Prostate gland (tissue), 2 donors: ENCODE measurements around the gene KANK4. TPM values are rescaled to one million over a fixed set of nuclear protein-coding genes. Genes with fewer than 3 reads are reported as not detected.

Source experiments
- DNase-seq: peaks from one replicate; pipeline ENCODE4 v3.0.0-alpha.2; 2019; ENCODE audit warnings: low spot score
- H3K27ac ChIP-seq, 2 donors: fragments of 200-600 bp; sonication (generic); 2 replicates each; pipeline ENCODE4 v1.5.1; 2017 to 2019
- H3K27me3 ChIP-seq: fragments of 200-600 bp; sonication (generic); replicated peaks from 2 replicates; pipeline ENCODE4 v1.5.1; 2019; ENCODE audit not compliant: insufficient read depth
- H3K36me3 ChIP-seq, 2 donors: fragments of 200-600 bp; sonication (generic); 1 replicate in 1 of 2; 2 replicates in 1 of 2; pipeline versions ENCODE4 v1.5.1 to v1.8.1; 2017 to 2019
- H3K4me1 ChIP-seq: fragments of 200-600 bp; sonication (generic); replicated peaks from 2 replicates; pipeline ENCODE4 v1.5.1; 2019
- H3K4me3 ChIP-seq, 2 donors: fragments of 200-600 bp; sonication (generic); 2 replicates each; pipeline ENCODE4 v1.5.1; 2017 to 2019
- H3K9me3 ChIP-seq: fragments of 200-600 bp; sonication (generic); 2 replicates; pipeline ENCODE4 v1.5.1; 2017
- POLR2A ChIP-seq: fragments of 450-650 bp; IDR thresholded peaks from one replicate; pipeline ENCODE4 v1.6.1; 2016; ENCODE audit warnings: antibody characterized with exemption, mild to moderate bottlenecking
- POLR2AphosphoS5 ChIP-seq: sonication (generic); formaldehyde crosslinking; IDR thresholded peaks from one replicate; pipeline ENCODE4 v1.6.1; 2017; ENCODE audit warnings: antibody characterized with exemption
- WGBS: methylation state at CpG from one replicate; pipeline ENCODE4 v1.1.5; 2018; 5-methylcytosine and 5-hydroxymethylcytosine counted together
- intact Hi-C: fragments of 100-400 bp; cut with DNase I; formaldehyde crosslinking; loops from one replicate; pipeline ENCODE4 v1.14.2; 2022
- small RNA-seq, 2 donors: library from RNA; depleted of rRNA; stranded (forward); fragments of <200 nt; gene quantifications; one replicate each; pipeline ENCODE3, GENCODE V24; 2016
- total RNA-seq, 2 donors: library from RNA; depleted of rRNA; stranded (reverse); fragments of >200 nt; gene quantifications; one replicate each; pipeline ENCODE4 v1.1.0, GENCODE V29; 2016
- TF ChIP-seq, protein P1 (sequence below), 4 experiments: fragments of 200-600 bp in 2 of 4; fragments of 450-650 bp in 2 of 4; sonication (generic) in 2 of 4; IDR thresholded peaks; 1 replicate in 3 of 4; 2 replicates in 1 of 4; pipeline ENCODE4 v1.5.1; 2016 to 2019; ENCODE audit warnings: antibody characterized with exemption in 4 of 4, mild to moderate bottlenecking in 2 of 4, moderate library complexity in 2 of 4

KANK4 gene
- total RNA-seq, 2 donors from 2014 or later, result 6.1 to 6.8 TPM

DNA sequence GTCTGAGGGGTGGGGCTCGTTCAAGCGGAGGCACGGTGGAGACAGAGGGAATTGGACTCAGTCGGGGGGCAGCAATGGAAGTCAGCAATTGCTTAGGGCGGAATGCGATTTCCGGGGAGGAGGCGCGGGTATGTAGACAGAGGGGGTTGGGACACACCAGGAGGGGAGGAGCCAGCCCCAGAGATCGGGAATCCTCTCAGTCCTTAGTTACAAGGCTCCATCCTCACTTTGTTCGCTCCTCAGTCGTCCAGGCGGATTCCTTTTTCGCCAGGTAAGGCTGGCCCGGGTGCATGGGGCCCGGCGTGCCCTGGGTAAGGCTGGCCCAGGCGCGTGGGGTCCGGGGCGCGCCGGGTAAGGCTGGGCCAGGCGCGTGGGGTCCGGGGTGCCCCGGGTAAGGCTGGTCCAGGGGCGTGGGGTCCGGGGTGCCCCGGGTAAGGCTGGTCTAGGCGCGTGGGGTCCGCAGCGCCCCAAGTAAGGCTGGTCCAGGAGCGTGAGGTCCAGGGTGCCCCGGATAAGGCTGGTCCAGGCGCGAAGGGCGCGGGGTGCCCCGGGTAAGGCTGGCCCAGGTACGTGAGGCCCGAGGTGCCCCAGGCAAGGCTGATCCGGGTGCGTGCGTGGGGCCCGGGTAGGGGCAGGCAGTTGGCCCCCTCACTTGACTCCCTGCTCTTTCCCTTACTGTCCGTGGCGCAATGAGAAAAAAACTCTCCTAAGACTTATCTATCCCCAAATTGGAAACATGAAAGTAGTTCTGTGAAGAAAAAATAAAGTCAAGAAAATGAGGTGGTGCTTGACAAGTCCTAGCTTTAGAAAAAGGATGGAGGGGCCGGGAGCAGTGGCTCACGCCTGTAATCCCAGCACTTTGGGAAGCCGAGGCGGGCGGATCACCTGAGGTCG lies 124.3 kb downstream of the KANK4 start, which contains the start of gene L1TD1:
Gene L1TD1, plus strand, starts transcription at position 199 of the 894 bp plus-strand sequence. CDS start 11,780 bp downstream, outside the sequence.
- TF ChIP-seq POLR2AphosphoS5 (no peak), POLR2A (no peak)
- TF ChIP-seq, protein P1, sequence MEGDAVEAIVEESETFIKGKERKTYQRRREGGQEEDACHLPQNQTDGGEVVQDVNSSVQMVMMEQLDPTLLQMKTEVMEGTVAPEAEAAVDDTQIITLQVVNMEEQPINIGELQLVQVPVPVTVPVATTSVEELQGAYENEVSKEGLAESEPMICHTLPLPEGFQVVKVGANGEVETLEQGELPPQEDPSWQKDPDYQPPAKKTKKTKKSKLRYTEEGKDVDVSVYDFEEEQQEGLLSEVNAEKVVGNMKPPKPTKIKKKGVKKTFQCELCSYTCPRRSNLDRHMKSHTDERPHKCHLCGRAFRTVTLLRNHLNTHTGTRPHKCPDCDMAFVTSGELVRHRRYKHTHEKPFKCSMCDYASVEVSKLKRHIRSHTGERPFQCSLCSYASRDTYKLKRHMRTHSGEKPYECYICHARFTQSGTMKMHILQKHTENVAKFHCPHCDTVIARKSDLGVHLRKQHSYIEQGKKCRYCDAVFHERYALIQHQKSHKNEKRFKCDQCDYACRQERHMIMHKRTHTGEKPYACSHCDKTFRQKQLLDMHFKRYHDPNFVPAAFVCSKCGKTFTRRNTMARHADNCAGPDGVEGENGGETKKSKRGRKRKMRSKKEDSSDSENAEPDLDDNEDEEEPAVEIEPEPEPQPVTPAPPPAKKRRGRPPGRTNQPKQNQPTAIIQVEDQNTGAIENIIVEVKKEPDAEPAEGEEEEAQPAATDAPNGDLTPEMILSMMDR (IDR thresholded peaks at IDR 0.05), result no peak
- intact Hi-C loops, result no loop called here
- no peaks in the 10 kb centered on the region for H3K4me1 ChIP-seq
- no peak within 1 kb of the TSS for H3K27ac ChIP-seq
- H3K9me3 ChIP-seq, result no peaks in the 10 kb centered on the region
- peaks cover 3% of the 10 kb centered on the region for H3K27me3 ChIP-seq
- H3K36me3 ChIP-seq, result no peaks in the 10 kb centered on the region
- no peak within 1 kb of the TSS for H3K4me3 ChIP-seq
- no peak for DNase-seq
- 20% methylated on average over 53 of the region's 55 CpGs for WGBS

DNA sequence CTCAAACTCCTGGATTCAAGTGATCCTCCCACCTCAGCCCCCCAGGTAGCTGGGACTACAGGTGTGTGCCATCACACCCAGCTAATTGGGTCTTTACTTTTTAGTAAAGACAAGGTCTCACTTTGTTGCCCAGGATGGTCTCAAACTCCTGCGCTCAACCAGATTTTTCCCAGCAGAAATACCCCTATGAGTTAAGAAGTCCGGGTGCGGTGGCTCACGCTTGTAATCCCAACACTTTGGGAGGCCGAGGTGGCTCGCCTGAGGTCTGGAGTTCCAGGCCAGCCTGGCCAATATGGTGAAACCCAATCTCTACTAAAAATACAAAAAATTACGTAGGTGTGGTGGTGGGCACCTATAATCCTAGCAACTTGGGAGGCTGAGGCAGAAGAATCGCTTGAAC lies 131.1 kb downstream of the KANK4 start:
- H3K4me3 ChIP-seq, result no peak overlapping the region
- no peaks in the 10 kb centered on the region for H3K9me3 ChIP-seq
- intact Hi-C loops, result no loop called here
- H3K36me3 ChIP-seq, result no peaks in the 10 kb centered on the region
- WGBS, result 97% methylated on average over 8 of the region's 8 CpGs
- TF ChIP-seq POLR2A (no peak), POLR2AphosphoS5 (no peak)
- TF ChIP-seq, protein P1 (IDR thresholded peaks at IDR 0.05), result no peak
- no peaks in the 10 kb centered on the region for H3K27me3 ChIP-seq
- no peak overlapping the region for H3K27ac ChIP-seq
- no peaks in the 10 kb centered on the region for H3K4me1 ChIP-seq
- no peak for DNase-seq

DNA sequence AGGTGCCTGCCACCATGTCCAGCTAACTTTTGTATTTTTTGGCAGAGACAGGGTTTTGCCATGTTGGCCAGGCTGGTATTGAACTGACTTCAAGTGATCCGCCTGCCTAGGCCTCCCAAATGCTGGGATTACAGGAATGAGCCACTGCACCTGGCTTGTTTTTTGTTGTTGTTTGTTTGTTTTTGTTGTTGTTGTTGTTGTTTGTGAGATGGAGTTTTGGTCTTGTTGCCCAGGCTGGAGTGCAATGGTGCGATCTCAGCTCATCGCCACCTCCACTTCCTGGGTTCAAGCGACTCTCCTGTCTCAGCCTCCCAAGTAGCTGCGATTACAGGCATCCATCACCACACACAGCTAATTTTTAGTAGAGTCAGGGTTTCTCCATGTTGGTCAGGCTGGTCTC lies 131.7 kb downstream of the KANK4 start:
- Histone ChIP-seq H3K9me3 (no peaks in the 10 kb centered on the region), H3K27ac (no peak overlapping the region), H3K4me1 (no peaks in the 10 kb centered on the region), H3K27me3 (no peaks in the 10 kb centered on the region), H3K36me3 (no peaks in the 10 kb centered on the region), H3K4me3 (no peak overlapping the region)
- no peak for TF ChIP-seq POLR2A
- TF ChIP-seq, protein P1 (IDR thresholded peaks at IDR 0.05), result no peak
- TF ChIP-seq POLR2AphosphoS5, result no peak
- intact Hi-C loops, result no loop called here
- DNase-seq, result no peak
- WGBS, result 95% methylated on average over 5 of the region's 5 CpGs

Small RNA genes within 50 kb of the gene (small RNA-seq; reads per million reads assigned to genes)
- gene RNU6-371P, result 0 reads per million in 2 donors

Other genes starting within 250 kb of the KANK4 start
- gene L1TD1, start 124.6 kb downstream of the KANK4 start, total RNA-seq, result 1 to 10 TPM in 1 of 2 donors, under 1 TPM in 1; 0.27 to 4.7 TPM
- gene USP1, start 117.6 kb upstream of the KANK4 start, total RNA-seq, result 10 to 100 TPM; 26.8 to 30.1 TPM